Measurements from ENCODE around the gene HPS4. TPM values are rescaled to one million over a fixed set of nuclear protein-coding genes. Genes with fewer than 3 reads are reported as not detected.
A peak's percentile ranks its signal among the peaks of the same experiment; 100 is the strongest.

Gene HPS4
- total RNA-seq, 1 donor from 2014 or later: 29.5 TPM

DNA sequence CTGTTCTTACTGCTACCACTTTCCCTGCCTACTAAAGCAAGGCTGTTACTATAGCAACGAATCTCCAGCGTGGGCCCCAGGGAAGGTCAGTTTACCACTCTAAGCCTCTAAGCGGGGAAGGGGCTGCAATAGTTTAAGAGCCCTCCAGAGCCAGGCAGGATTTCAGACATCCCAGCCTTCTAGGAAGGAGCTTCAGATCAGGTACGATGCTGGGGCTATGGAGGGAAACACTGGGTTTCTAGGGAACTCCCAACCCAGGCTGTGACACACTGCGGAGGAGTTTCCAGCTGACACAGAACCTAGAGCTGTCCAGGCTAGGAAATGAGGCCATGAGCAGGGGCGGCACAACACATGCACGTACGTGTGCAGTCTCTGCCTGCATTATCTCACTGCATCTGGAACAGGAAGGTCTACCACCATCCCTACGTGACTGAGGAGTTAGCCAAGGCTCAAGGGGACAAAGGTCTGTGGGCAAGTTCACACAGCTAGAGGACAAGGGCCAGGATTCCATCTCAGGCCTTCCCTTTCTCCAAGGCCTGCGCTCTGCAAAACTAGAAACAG, 20.4 kb downstream of the HPS4 start:
- no peaks in the 10 kb centered on the region for H3K27me3 ChIP-seq (ENCODE audit: control insufficient read depth, insufficient read depth, low read length)
- DNase-seq (ENCODE audit: low read depth): peak; percentile 69
- no peak overlapping the region for H3K4me3 ChIP-seq (ENCODE audit: low read depth, low read length)
- TF ChIP-seq CTCF (IDR thresholded peaks at IDR 0.05; ENCODE audit: insufficient read depth, low read length, severe bottlenecking): no peak
- FAIRE-seq: peak; percentile 88
- H3K36me3 ChIP-seq (ENCODE audit: control insufficient read depth, insufficient read depth, low read length): peaks cover 20% of the 10 kb centered on the region

DNA sequence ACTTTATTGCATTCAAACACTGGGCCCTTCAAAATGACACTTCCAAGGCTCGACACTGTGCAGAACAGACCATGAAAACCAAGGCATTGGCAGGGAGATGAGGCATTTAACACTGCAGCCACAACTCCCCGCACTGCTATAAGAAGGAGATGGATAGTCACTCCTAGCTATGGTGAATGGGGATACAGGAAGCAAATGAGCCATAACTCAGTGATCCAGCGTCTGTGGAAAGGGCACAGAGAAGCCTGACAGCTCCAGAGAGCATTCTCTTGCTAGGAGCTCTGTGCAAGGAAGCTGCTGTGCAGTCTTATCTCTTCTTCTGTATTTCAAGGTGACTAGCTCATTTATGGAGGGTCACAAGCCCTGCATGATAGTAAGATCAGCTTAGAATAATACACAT, 20.9 kb downstream of the HPS4 start:
- Histone ChIP-seq H3K4me3 (ENCODE audit: low read depth, low read length) (no peak overlapping the region), H3K36me3 (ENCODE audit: control insufficient read depth, insufficient read depth, low read length) (peaks cover 22% of the 10 kb centered on the region), H3K27me3 (ENCODE audit: control insufficient read depth, insufficient read depth, low read length) (no peaks in the 10 kb centered on the region)
- no peak for FAIRE-seq
- no peak for TF ChIP-seq CTCF (IDR thresholded peaks at IDR 0.05; ENCODE audit: insufficient read depth, low read length, severe bottlenecking)
- DNase-seq (ENCODE audit: low read depth): no peak

- no peak for TF ChIP-seq CTCF (IDR thresholded peaks at IDR 0.05; ENCODE audit: insufficient read depth, low read length, severe bottlenecking)
- DNase-seq (ENCODE audit: low read depth): no peak
- FAIRE-seq: no peak
- Histone ChIP-seq H3K27me3 (ENCODE audit: control insufficient read depth, insufficient read depth, low read length) (no peaks in the 10 kb centered on the region), H3K4me3 (ENCODE audit: low read depth, low read length) (no peak overlapping the region), H3K36me3 (ENCODE audit: control insufficient read depth, insufficient read depth, low read length) (peaks cover 22% of the 10 kb centered on the region)
These were observed 21.5 kb downstream of the HPS4 start for GRCh38 chr22:26462051-26462450.

GRCh38 chr22:26461188-26461810, 22.3 kb downstream of the HPS4 start:
- Histone ChIP-seq H3K36me3 (ENCODE audit: control insufficient read depth, insufficient read depth, low read length) (peaks cover 24% of the 10 kb centered on the region), H3K27me3 (ENCODE audit: control insufficient read depth, insufficient read depth, low read length) (no peaks in the 10 kb centered on the region), H3K4me3 (ENCODE audit: low read depth, low read length) (no peak overlapping the region)
- peak; percentile 84 for TF ChIP-seq CTCF (IDR thresholded peaks at IDR 0.05; ENCODE audit: insufficient read depth, low read length, severe bottlenecking)
- DNase-seq (ENCODE audit: low read depth) (peak; percentile 44), FAIRE-seq (no peak)

DNA sequence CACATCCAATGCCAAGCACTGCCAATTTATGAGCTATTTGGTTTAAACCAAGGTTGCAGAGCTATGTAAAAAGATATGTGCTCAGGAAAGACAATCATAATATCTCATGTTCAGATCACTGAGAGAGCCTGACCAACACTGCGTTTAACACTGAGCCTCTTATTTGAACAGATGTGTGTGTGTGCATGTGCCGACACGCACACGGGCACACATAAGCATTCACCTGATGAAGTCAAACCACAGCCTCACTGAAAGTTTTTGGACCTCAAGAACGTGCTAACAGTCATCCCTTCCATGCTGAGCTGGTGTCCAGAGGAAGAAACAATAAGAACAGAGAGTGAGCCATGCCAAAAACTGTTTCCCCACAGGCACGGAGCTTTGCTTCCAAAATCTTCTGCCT, 23.4 kb downstream of the HPS4 start:
- peaks cover 22% of the 10 kb centered on the region for H3K36me3 ChIP-seq (ENCODE audit: control insufficient read depth, insufficient read depth, low read length)
- TF ChIP-seq CTCF (IDR thresholded peaks at IDR 0.05; ENCODE audit: insufficient read depth, low read length, severe bottlenecking): no peak

More for the DNA sequence above, 23.4 kb downstream of the HPS4 start:
- Histone ChIP-seq H3K4me3 (ENCODE audit: low read depth, low read length) (no peak overlapping the region), H3K27me3 (ENCODE audit: control insufficient read depth, insufficient read depth, low read length) (no peaks in the 10 kb centered on the region)
- DNase-seq (ENCODE audit: low read depth): peak; percentile 87
- peak; percentile 98 for FAIRE-seq

Data from bronchial epithelial cell (primary cell).